Tibial artery (tissue), 4 donors: ENCODE measurements around the gene PRR5L.
"Not testable (repeated sequence)": the region's sequence is repeated elsewhere in the genome, so short reads cannot be mapped to it uniquely, and the experiment has no call there.

ENCODE experiments used
- DNase-seq, 2 donors: peaks; one replicate each; pipeline ENCODE4 v3.0.0-alpha.2; 2019
- H3K27ac ChIP-seq, 2 donors: fragments of 200-600 bp; sonication (generic) in 1 of 2; 1 replicate in 1 of 2; 2 replicates in 1 of 2; pipeline ENCODE4 v1.5.1; 2018 to 2019; ENCODE audit warnings: mild to moderate bottlenecking in 1 of 2
- H3K27me3 ChIP-seq, 2 donors: fragments of 200-600 bp; sonication (generic) in 1 of 2; one replicate each; pipeline versions ENCODE4 v1.5.1 to v1.6.0; 2016 to 2019
- H3K36me3 ChIP-seq, 3 donors: fragments of 200-600 bp; sonication (generic) in 2 of 3; one replicate each; pipeline ENCODE4 v1.5.1; 2016 to 2019; ENCODE audit warnings: mild to moderate bottlenecking in 2 of 3
- H3K4me1 ChIP-seq, 4 donors: fragments of 200-600 bp; sonication (generic) in 2 of 4; 1 replicate in 3 of 4; 2 replicates in 1 of 4; pipeline ENCODE4 v1.5.1; 2016 to 2019
- H3K4me3 ChIP-seq, 2 donors: fragments of 200-600 bp; sonication (generic) in 1 of 2; 1 replicate in 1 of 2; 2 replicates in 1 of 2; pipeline ENCODE4 v1.5.1; 2018 to 2019; ENCODE audit warnings: mild to moderate bottlenecking in 2 of 2
- H3K9me3 ChIP-seq, 3 donors: fragments of 200-600 bp; sonication (generic) in 1 of 3; one replicate each; pipeline ENCODE4 v1.5.1; 2016 to 2019
- intact Hi-C: fragments of 100-400 bp; cut with DNase I; formaldehyde crosslinking; loops from one replicate; pipeline ENCODE4 v1.15.0; 2023; ENCODE audit warnings: low total_unique reads
- TF ChIP-seq, protein P1 (sequence below), 2 experiments: fragments of 200-600 bp in 1 of 2; fragments of 450-650 bp in 1 of 2; IDR thresholded peaks; one replicate each; pipeline ENCODE4 v1.5.1; 2017 to 2019; ENCODE audit warnings: antibody characterized with exemption in 2 of 2, mild to moderate bottlenecking in 1 of 2, moderate library complexity in 1 of 2

The PRR5L gene

DNA sequence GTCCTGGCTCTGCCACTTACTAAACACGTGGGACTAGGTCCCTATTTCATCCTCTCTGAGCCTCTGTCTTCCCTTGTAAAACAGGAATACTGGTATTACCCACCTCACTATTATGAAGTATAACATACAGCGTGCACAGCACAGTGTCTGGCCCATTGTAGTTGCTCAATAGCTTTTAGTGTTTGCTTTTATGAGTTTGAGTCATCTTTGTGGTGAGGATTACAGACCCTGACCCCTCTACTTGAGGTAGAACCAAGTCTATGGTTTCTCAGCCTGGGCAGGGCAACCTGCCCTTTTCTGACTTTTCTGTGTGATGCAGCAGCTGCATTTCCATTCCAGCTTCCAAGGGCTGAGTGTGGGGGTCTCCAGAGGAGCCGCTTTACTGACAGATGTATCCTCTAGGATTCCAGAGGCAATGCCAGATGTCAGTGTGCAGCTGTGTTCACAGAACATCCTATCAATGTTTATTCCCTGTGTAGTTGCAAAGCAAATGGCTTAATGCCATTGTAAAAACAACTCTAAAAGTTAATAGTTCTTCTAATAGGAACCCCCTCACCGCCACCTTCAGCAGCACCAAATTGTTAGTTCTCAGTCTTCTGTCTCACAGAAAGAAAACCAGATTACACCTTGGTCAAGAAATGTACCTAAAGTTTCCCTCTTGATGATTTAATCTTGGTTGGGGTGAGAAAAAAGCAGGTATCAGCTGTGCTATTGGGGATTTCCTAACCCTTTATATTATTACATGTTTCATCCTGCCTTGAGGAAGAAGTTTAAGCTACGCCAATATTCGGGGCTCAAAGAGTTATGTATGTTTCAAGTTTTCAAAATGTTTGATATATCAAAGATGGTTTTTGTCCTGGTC, 16.8 kb downstream of the PRR5L start:
- H3K4me3 ChIP-seq, result no peak overlapping the region
- peaks cover 0 to 4% of the 10 kb centered on the region in 2 donors for H3K27me3 ChIP-seq
- H3K36me3 ChIP-seq, result no peaks in the 10 kb centered on the region
- no peaks in the 10 kb centered on the region for H3K9me3 ChIP-seq
- TF ChIP-seq, protein P1, sequence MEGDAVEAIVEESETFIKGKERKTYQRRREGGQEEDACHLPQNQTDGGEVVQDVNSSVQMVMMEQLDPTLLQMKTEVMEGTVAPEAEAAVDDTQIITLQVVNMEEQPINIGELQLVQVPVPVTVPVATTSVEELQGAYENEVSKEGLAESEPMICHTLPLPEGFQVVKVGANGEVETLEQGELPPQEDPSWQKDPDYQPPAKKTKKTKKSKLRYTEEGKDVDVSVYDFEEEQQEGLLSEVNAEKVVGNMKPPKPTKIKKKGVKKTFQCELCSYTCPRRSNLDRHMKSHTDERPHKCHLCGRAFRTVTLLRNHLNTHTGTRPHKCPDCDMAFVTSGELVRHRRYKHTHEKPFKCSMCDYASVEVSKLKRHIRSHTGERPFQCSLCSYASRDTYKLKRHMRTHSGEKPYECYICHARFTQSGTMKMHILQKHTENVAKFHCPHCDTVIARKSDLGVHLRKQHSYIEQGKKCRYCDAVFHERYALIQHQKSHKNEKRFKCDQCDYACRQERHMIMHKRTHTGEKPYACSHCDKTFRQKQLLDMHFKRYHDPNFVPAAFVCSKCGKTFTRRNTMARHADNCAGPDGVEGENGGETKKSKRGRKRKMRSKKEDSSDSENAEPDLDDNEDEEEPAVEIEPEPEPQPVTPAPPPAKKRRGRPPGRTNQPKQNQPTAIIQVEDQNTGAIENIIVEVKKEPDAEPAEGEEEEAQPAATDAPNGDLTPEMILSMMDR (IDR thresholded peaks at IDR 0.05), result no peak
- no peak overlapping the region for H3K27ac ChIP-seq
- H3K4me1 ChIP-seq, result peaks cover 0 to 13% (median 2%) of the 10 kb centered on the region in 4 donors
- intact Hi-C loops, result no loop called here
- no peak for DNase-seq

DNA sequence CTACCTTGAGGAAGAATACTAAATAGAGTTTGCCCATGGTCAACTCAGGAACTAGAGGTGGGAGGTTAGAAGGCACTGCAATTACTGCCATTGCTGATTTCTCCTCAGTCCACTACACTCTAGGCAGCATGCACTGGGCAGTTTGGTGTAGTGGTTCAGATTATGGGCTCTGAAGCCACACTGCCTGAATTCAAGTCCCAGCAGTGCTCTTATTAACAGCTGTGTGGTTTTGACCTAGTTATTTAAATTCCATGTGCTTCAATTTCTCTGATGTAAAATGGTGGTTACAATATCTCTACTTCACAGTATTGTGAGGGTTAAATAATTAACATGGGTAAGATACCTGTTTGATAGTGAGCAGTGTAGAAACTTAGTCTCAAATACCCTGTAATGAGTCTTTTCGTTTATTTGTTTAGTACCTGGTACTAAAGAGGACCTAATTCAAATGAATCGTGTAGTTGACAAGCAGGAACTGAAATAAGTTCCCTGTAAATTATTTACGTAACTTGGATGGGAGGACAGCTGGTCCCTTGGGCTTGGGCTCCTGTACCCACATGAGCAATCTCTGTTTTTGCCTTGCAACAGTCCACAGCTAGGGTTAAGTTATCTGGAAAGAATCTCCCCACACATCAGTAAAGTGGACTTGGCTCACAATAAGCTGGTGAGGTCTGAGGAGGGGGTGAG, 17.8 kb downstream of the PRR5L start:
- no peak for DNase-seq
- intact Hi-C loops, result no loop called here
- no peaks in the 10 kb centered on the region for H3K9me3 ChIP-seq
- TF ChIP-seq, protein P1 (IDR thresholded peaks at IDR 0.05), result no peak
- H3K4me1 ChIP-seq, result peaks cover 0 to 13% (median 2%) of the 10 kb centered on the region in 4 donors
- no peak overlapping the region for H3K27ac ChIP-seq
- peaks cover 0 to 4% of the 10 kb centered on the region in 2 donors for H3K27me3 ChIP-seq
- no peak overlapping the region for H3K4me3 ChIP-seq
- no peaks in the 10 kb centered on the region for H3K36me3 ChIP-seq

DNA sequence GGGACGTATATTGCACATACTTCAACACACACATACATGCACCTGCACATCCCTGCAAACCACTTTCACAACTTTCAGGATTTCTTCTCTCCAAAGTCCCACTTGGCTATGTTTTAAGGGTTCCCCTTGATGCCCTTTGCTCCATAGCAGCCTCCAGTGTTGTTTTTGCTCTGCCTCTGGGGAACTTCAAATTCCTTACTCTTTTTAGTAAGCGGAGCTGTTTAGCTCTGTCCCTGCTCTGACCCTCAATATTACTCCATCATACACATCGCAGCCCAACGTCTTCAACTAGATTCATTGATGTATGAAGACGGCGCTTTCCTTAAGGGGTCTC, 18.3 kb downstream of the PRR5L start:
- no peaks in the 10 kb centered on the region for H3K9me3 ChIP-seq
- H3K27me3 ChIP-seq, result peaks cover 0 to 4% of the 10 kb centered on the region in 2 donors
- intact Hi-C loops, result no loop called here
- no peak for DNase-seq
- peaks cover 0 to 13% (median 2%) of the 10 kb centered on the region in 4 donors for H3K4me1 ChIP-seq
- TF ChIP-seq, protein P1 (IDR thresholded peaks at IDR 0.05), result no peak
- H3K27ac ChIP-seq, result no peak overlapping the region
- no peak overlapping the region for H3K4me3 ChIP-seq
- H3K36me3 ChIP-seq, result no peaks in the 10 kb centered on the region

DNA sequence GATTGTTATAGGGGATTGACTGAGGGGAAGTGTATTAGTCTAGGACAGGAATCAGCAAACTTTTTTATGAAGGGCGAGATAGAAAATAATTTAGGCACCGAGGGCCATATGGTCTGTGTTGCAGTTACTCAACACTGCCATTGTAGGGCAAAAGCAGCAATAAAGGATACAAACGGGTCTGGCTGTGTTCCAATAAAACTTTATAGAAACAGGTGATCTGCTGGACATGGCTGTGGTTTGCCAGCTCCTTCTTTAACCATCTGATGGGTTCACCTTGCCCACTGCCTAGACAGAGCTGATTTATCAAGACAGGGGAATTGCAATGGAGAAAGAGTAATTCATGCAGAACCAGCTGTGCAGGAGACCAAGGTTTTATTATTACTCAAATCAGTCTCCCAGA, 20.0 kb downstream of the PRR5L start:
- Histone ChIP-seq H3K4me1 (peaks cover 0 to 13% (median 2%) of the 10 kb centered on the region in 4 donors), H3K4me3 (no peak overlapping the region), H3K36me3 (no peaks in the 10 kb centered on the region), H3K27me3 (peaks cover 0 to 4% of the 10 kb centered on the region in 2 donors), H3K27ac (no peak overlapping the region), H3K9me3 (no peaks in the 10 kb centered on the region)
- intact Hi-C loops, result no loop called here
- TF ChIP-seq, protein P1 (IDR thresholded peaks at IDR 0.05), result no peak
- no peak for DNase-seq

DNA sequence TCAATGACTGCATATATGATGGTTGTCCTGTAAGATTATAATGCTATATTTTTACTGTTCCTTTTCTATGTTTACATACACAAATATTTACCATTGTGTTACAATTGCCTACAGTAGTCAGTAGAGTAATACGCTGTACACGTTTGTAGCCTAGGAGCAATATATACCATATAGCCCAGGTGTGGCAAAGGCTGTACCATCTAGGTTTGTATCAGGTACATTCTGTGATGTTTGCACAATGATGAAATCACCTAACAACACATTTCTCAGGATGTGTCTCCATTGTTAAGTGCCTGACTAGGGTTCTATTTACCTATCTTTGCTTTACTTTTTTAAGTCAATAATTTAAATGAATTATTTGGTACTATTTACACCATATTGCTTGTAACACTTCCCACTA, 21.9 kb downstream of the PRR5L start:
- TF ChIP-seq, protein P1 (IDR thresholded peaks at IDR 0.05), result no peak
- no peaks in the 10 kb centered on the region for H3K27me3 ChIP-seq
- no peak overlapping the region for H3K27ac ChIP-seq
- no peak for DNase-seq
- peaks cover 0 to 13% (median 2%) of the 10 kb centered on the region in 4 donors for H3K4me1 ChIP-seq
- H3K9me3 ChIP-seq, result no peaks in the 10 kb centered on the region
- H3K36me3 ChIP-seq, result no peaks in the 10 kb centered on the region
- no peak overlapping the region for H3K4me3 ChIP-seq
- intact Hi-C loops, result no loop called here

DNA sequence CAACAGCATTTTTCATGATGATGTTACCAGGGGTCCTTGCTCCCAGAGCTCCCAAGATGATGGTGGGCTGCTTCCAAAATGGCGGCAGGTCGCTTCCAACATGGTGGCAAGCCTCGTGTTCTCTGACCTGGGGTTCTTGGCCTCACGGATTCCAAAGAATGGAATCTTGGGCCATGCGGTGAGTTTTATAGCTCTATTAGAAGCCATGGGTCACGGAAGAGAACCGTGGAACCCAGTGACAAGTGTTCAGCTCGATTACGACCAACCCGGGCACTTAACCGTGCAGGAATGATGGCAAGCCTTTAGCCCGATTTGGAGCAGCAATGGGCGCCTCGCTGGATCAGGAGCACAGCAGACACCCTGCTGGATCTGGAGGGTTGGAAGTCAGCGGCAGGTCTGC, 28.9 kb downstream of the PRR5L start:
- H3K36me3 ChIP-seq, intact Hi-C loops, H3K27me3 ChIP-seq, H3K4me1 ChIP-seq, DNase-seq, H3K4me3 ChIP-seq, H3K9me3 ChIP-seq, H3K27ac ChIP-seq: not testable (repeated sequence)

DNA sequence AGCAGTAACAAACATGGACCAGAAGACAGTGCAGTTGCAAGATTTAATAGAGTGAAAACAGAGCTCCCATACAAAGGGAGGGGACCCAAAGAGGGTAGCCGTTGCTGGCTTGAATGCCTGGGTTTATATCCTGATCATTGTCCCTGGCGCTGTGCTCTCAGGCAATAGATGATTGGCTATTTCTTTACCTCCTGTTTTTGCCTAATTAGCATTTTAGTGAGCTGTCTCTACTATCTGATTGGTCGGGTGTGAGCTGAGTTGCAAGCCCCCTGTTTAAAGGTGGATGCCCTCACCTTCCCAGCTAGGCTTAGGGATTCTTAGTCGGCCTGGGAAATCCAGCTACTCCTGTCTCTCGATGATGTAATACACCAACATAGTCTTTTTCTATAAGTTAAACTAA, 29.3 kb downstream of the PRR5L start:
- H3K9me3 ChIP-seq, DNase-seq, intact Hi-C loops, H3K36me3 ChIP-seq, H3K4me1 ChIP-seq, H3K27ac ChIP-seq, H3K27me3 ChIP-seq, H3K4me3 ChIP-seq: not testable (repeated sequence)
